Skeletal muscle satellite cell (primary cell): Measurements from ENCODE around the gene MTHFD1.
A peak's percentile ranks its signal among the peaks of the same experiment; 100 is the strongest.

ENCODE experiments used
- H3K27me3 ChIP-seq: 2 replicates; pipeline ENCODE4 v1.7.0; 2013; ENCODE audit warnings: low read length; ENCODE audit not compliant: control insufficient read depth, insufficient read depth
- H3K36me3 ChIP-seq: 2 replicates; pipeline ENCODE4 v1.7.0; 2013; ENCODE audit warnings: mild to moderate bottlenecking, control low read depth, low read length; ENCODE audit not compliant: insufficient read depth
- H3K4me1 ChIP-seq: 2 replicates; pipeline ENCODE4 v1.7.0; 2013; ENCODE audit warnings: low read length; ENCODE audit not compliant: control insufficient read depth, insufficient read depth
- H3K4me2 ChIP-seq: 2 replicates; pipeline ENCODE4 v1.7.0; 2013; ENCODE audit warnings: mild to moderate bottlenecking, low read length
- H3K4me3 ChIP-seq: 2 replicates; pipeline ENCODE4 v1.7.0; 2013; ENCODE audit warnings: low read length
- H3K9ac ChIP-seq: 2 replicates; pipeline ENCODE4 v1.7.0; 2013; ENCODE audit warnings: mild to moderate bottlenecking, low read depth, low read length, moderate library complexity
- H3K9me3 ChIP-seq: replicated peaks from 2 replicates; pipeline ENCODE4 v1.7.0; 2013; ENCODE audit warnings: mild to moderate bottlenecking, control low read depth, low read length

The MTHFD1 gene

GRCh38 chr14:64474698-64475097 lies 86.5 kb downstream of the MTHFD1 start:
- H3K4me1 ChIP-seq, result no peaks in the 10 kb centered on the region
- no peaks in the 10 kb centered on the region for H3K36me3 ChIP-seq
- H3K9ac ChIP-seq, result no peak overlapping the region
- no peaks in the 10 kb centered on the region for H3K27me3 ChIP-seq
- no peaks in the 10 kb centered on the region for H3K9me3 ChIP-seq
- no peak overlapping the region for H3K4me2 ChIP-seq
- H3K4me3 ChIP-seq, result no peak overlapping the region

GRCh38 chr14:64475585-64476273 lies 87.6 kb downstream of the MTHFD1 start:
- H3K9me3 ChIP-seq, result no peaks in the 10 kb centered on the region
- no peak overlapping the region for H3K4me2 ChIP-seq
- no peaks in the 10 kb centered on the region for H3K36me3 ChIP-seq
- no peak overlapping the region for H3K9ac ChIP-seq
- H3K4me1 ChIP-seq, result no peaks in the 10 kb centered on the region
- H3K4me3 ChIP-seq, result no peak overlapping the region
- H3K27me3 ChIP-seq, result no peaks in the 10 kb centered on the region

GRCh38 chr14:64476438-64476837 lies 88.3 kb downstream of the MTHFD1 start:
- Histone ChIP-seq H3K27me3 (no peaks in the 10 kb centered on the region), H3K36me3 (no peaks in the 10 kb centered on the region), H3K4me1 (no peaks in the 10 kb centered on the region), H3K4me3 (no peak overlapping the region), H3K4me2 (no peak overlapping the region), H3K9me3 (no peaks in the 10 kb centered on the region), H3K9ac (no peak overlapping the region)

GRCh38 chr14:64478634-64479250 lies 90.6 kb downstream of the MTHFD1 start:
- H3K36me3 ChIP-seq, result no peaks in the 10 kb centered on the region
- no peaks in the 10 kb centered on the region for H3K4me1 ChIP-seq
- no peak overlapping the region for H3K4me2 ChIP-seq
- no peaks in the 10 kb centered on the region for H3K27me3 ChIP-seq
- H3K9me3 ChIP-seq, result no peaks in the 10 kb centered on the region
- no peak overlapping the region for H3K4me3 ChIP-seq
- H3K9ac ChIP-seq, result no peak overlapping the region

- H3K4me2 ChIP-seq, result no peak overlapping the region
- H3K4me3 ChIP-seq, result no peak overlapping the region
- no peaks in the 10 kb centered on the region for H3K27me3 ChIP-seq
- H3K9me3 ChIP-seq, result no peaks in the 10 kb centered on the region
- no peaks in the 10 kb centered on the region for H3K4me1 ChIP-seq
- H3K9ac ChIP-seq, result no peak overlapping the region
- peaks cover 19% of the 10 kb centered on the region for H3K36me3 ChIP-seq
Measured at GRCh38 chr14:64488590-64489099, 100.5 kb downstream of the MTHFD1 start.

GRCh38 chr14:64491637-64492036 lies 103.5 kb downstream of the MTHFD1 start:
- Histone ChIP-seq H3K27me3 (no peaks in the 10 kb centered on the region), H3K4me2 (no peak overlapping the region), H3K4me1 (no peaks in the 10 kb centered on the region), H3K9me3 (no peaks in the 10 kb centered on the region), H3K4me3 (no peak overlapping the region), H3K9ac (no peak overlapping the region), H3K36me3 (peaks cover 25% of the 10 kb centered on the region)

- no peak overlapping the region for H3K4me3 ChIP-seq
- H3K4me1 ChIP-seq, result no peaks in the 10 kb centered on the region
- H3K9me3 ChIP-seq, result no peaks in the 10 kb centered on the region
- H3K27me3 ChIP-seq, result no peaks in the 10 kb centered on the region
- H3K36me3 ChIP-seq, result peaks cover 11% of the 10 kb centered on the region
- no peak overlapping the region for H3K9ac ChIP-seq
- H3K4me2 ChIP-seq, result no peak overlapping the region
Measured at GRCh38 chr14:64493455-64493854, 105.3 kb downstream of the MTHFD1 start.

- H3K36me3 ChIP-seq, result peaks cover 13% of the 10 kb centered on the region
- H3K4me1 ChIP-seq, result peaks cover 6% of the 10 kb centered on the region
- H3K27me3 ChIP-seq, result no peaks in the 10 kb centered on the region
- H3K9me3 ChIP-seq, result no peaks in the 10 kb centered on the region
- H3K4me2 ChIP-seq, result no peak overlapping the region
- no peak overlapping the region for H3K4me3 ChIP-seq
- no peak overlapping the region for H3K9ac ChIP-seq
Measured at GRCh38 chr14:64495252-64495651, 107.1 kb downstream of the MTHFD1 start.

GRCh38 chr14:64496764-64497163 lies 108.6 kb downstream of the MTHFD1 start:
- Histone ChIP-seq H3K4me1 (peaks cover 21% of the 10 kb centered on the region), H3K4me2 (no peak overlapping the region), H3K4me3 (no peak overlapping the region), H3K36me3 (peaks cover 12% of the 10 kb centered on the region), H3K9me3 (no peaks in the 10 kb centered on the region), H3K9ac (no peak overlapping the region), H3K27me3 (no peaks in the 10 kb centered on the region)

- H3K9me3 ChIP-seq, result no peaks in the 10 kb centered on the region
- H3K4me1 ChIP-seq, result peaks cover 30% of the 10 kb centered on the region
- H3K4me2 ChIP-seq, result no peak overlapping the region
- H3K36me3 ChIP-seq, result peaks cover 6% of the 10 kb centered on the region
- no peak overlapping the region for H3K4me3 ChIP-seq
- H3K27me3 ChIP-seq, result no peaks in the 10 kb centered on the region
- no peak overlapping the region for H3K9ac ChIP-seq
Measured at GRCh38 chr14:64500088-64500487, 111.9 kb downstream of the MTHFD1 start.

GRCh38 chr14:64501411-64502171 lies 113.4 kb downstream of the MTHFD1 start:
- H3K9ac ChIP-seq, result peak overlapping the region; percentile 99
- H3K4me1 ChIP-seq, result peaks cover 33% of the 10 kb centered on the region
- H3K36me3 ChIP-seq, result peaks cover 3% of the 10 kb centered on the region
- H3K4me3 ChIP-seq, result peak overlapping the region; percentile 84
- peak overlapping the region; percentile 91 for H3K4me2 ChIP-seq
- H3K27me3 ChIP-seq, result no peaks in the 10 kb centered on the region
- H3K9me3 ChIP-seq, result no peaks in the 10 kb centered on the region
